ENCODE data around the gene ABCF2. TPM values are rescaled to one million over a fixed set of nuclear protein-coding genes. Genes with fewer than 3 reads are reported as not detected.

Gene ABCF2
- 39.1 and 44.1 TPM in 2 replicates for total RNA-seq

GRCh38 chr7:151226875-151227782 is at the start of gene ABCF2:
Gene ABCF2 (minus strand): TSS chr7:151227205. CDS start chr7:151226458, 747 bp downstream.

GRCh38 chr7:151248346-151249033 is 21.5 kb upstream of the ABCF2 start, which contains the start of gene SMARCD3:
Gene SMARCD3 (minus strand): TSS chr7:151248694. CDS start chr7:151248562, 132 bp downstream.

GRCh38 chr7:151232091-151232916 is 5.3 kb upstream of the ABCF2 start, which contains the start of gene CHPF2:
Gene CHPF2 (plus strand): TSS chr7:151232483. CDS start chr7:151234012, 1,529 bp downstream.

GRCh38 chr7:151210087-151210854 is 16.7 kb downstream of the ABCF2 start, which contains the start of gene H2BK1:
Gene H2BK1 (minus strand): TSS chr7:151210488. CDS start chr7:151210318, 170 bp downstream.

GRCh38 chr7:151186640-151187408 is 40.2 kb downstream of the ABCF2 start, which contains the start of gene ASB10:
Gene ASB10 (minus strand): TSS chr7:151187250. CDS start chr7:151187130, 120 bp downstream.

GRCh38 chr7:151167197-151167961 is 59.6 kb downstream of the ABCF2 start, which contains the start of gene GBX1:
Gene GBX1 (minus strand): TSS chr7:151167694. CDS start chr7:151167548, 146 bp downstream.

Other genes starting within 250 kb of the ABCF2 start
- not detected in 2 replicates for gene KCNH2, start 248.9 kb downstream of the ABCF2 start, total RNA-seq
- gene NOS3, start 236.2 kb downstream of the ABCF2 start, total RNA-seq = 2.1 and 3.1 TPM in 2 replicates
- 0.25 TPM in 1 of 2 replicates, not detected in the other for gene ATG9B, start 202.7 kb downstream of the ABCF2 start, total RNA-seq
- gene ABCB8, start 198.8 kb downstream of the ABCF2 start, total RNA-seq = 20.8 and 21.7 TPM in 2 replicates
- gene ASIC3, start 178.7 kb downstream of the ABCF2 start, total RNA-seq = 0.37 TPM in 1 of 2 replicates, not detected in the other
- gene CDK5, start 169.3 kb downstream of the ABCF2 start, total RNA-seq = 16.2 and 16.4 TPM in 2 replicates
- 53.1 and 65.6 TPM in 2 replicates for gene SLC4A2, start 167.6 kb downstream of the ABCF2 start, total RNA-seq
- gene FASTK, start 146.4 kb downstream of the ABCF2 start, total RNA-seq = 56.7 and 67.3 TPM in 2 replicates
- 33.2 and 35.4 TPM in 2 replicates for gene TMUB1, start 143.7 kb downstream of the ABCF2 start, total RNA-seq
- gene AGAP3, start 140.7 kb downstream of the ABCF2 start, total RNA-seq = 23.6 and 25.4 TPM in 2 replicates
- gene GBX1, start 59.5 kb downstream of the ABCF2 start, total RNA-seq = not detected in 2 replicates
- not detected in 2 replicates for gene ASB10, start 40.0 kb downstream of the ABCF2 start, total RNA-seq
- gene H2BK1, start 16.7 kb downstream of the ABCF2 start, total RNA-seq = not detected in 2 replicates
- gene CHPF2, start 5.3 kb upstream of the ABCF2 start, total RNA-seq = 81.6 and 93.4 TPM in 2 replicates
- 41.3 and 44.9 TPM in 2 replicates for gene SMARCD3, start 21.5 kb upstream of the ABCF2 start, total RNA-seq
- 27.0 and 34.8 TPM in 2 replicates for gene NUB1, start 114.6 kb upstream of the ABCF2 start, total RNA-seq
- gene WDR86, start 182.8 kb upstream of the ABCF2 start, total RNA-seq = 2.4 and 4.6 TPM in 2 replicates
- 0.10 TPM in 1 of 2 replicates, not detected in the other for gene CRYGN, start 212.9 kb upstream of the ABCF2 start, total RNA-seq

All from cardiac ventricle fibroblast (primary cell).